Endothelial cell of umbilical vein (primary cell): ENCODE data around the gene DEXI. TPM values are rescaled to one million over a fixed set of nuclear protein-coding genes. Genes with fewer than 3 reads are reported as not detected.

Experiments used
- BruUV-seq: library from RNA; stranded (reverse); fragments of 400-500 nt; replicated peaks from 2 replicates; lab custom pipeline; 2021; lab: Mats Ljungman, UMichigan
- CTCF ChIA-PET: fragments of 300-600, 350-600 bp; sonication (Branson Sonifier 250); formaldehyde crosslinking; loops from one replicate; lab custom pipeline; 2021; ENCODE audit warnings: antibody characterized with exemption, inconsistent platforms; lab: Charles Lee
- POLR2A ChIA-PET: fragments of 300-600, 350-600 bp; sonication (Branson Sonifier 250); formaldehyde crosslinking; loops from one replicate; lab custom pipeline; 2021; ENCODE audit warnings: antibody characterized with exemption, inconsistent platforms; lab: Charles Lee
- DNase-seq: peaks from one replicate; pipeline ENCODE4 v3.0.0-alpha.2; 2011; ENCODE audit warnings: low read depth, low spot score
- FAIRE-seq: peaks from 2 replicates; lab custom pipeline; 2011; peaks lifted over from hg19 to GRCh38; lab: Jason Lieb, UNC
- H2AFZ ChIP-seq: 2 replicates; pipeline ENCODE4 v1.6.0; 2012; ENCODE audit warnings: low read depth, low read length, control low read depth, inconsistent platforms
- H3K27ac ChIP-seq: 2 replicates; pipeline ENCODE4 v1.5.1; 2011; ENCODE audit warnings: low read depth, mild to moderate bottlenecking, control low read depth, low read length, moderate library complexity; ENCODE audit not compliant: insufficient read depth
- H3K27me3 ChIP-seq, 2 experiments: 2 replicates each; pipeline versions ENCODE4 v1.6.0 to v1.6.1; 2011; ENCODE audit warnings: low read length in 2 of 2, mixed read lengths in 1 of 2; ENCODE audit not compliant: control insufficient read depth in 2 of 2, insufficient read depth in 2 of 2
- H3K36me3 ChIP-seq, 2 experiments: 2 replicates in 1 of 2; 3 replicates in 1 of 2; pipeline ENCODE4 v1.5.1; 2011; ENCODE audit warnings: low read length in 2 of 2, mild to moderate bottlenecking in 1 of 2, moderate library complexity in 1 of 2; ENCODE audit not compliant: control insufficient read depth in 2 of 2, insufficient read depth in 2 of 2; ENCODE audit errors: extremely low read depth in 1 of 2
- H3K4me1 ChIP-seq: 3 replicates; pipeline ENCODE4 v1.5.1; 2011; ENCODE audit warnings: mild to moderate bottlenecking, low read length; ENCODE audit not compliant: control insufficient read depth, insufficient read depth; ENCODE audit errors: extremely low read depth
- H3K4me2 ChIP-seq: 2 replicates; pipeline ENCODE4 v1.6.1; 2011; ENCODE audit warnings: low read length, control low read depth, mixed read lengths; ENCODE audit not compliant: insufficient read depth
- H3K4me3 ChIP-seq, 3 experiments: fragments of 200-600 bp in 1 of 3; sonication (generic), shearing (Covaris generic) in 1 of 3; replicated peaks in 1 of 3; 2 replicates each; pipeline ENCODE4 v1.5.1; 2011 to 2016; ENCODE audit warnings: control low read depth in 3 of 3, low read length in 3 of 3, mild to moderate bottlenecking in 2 of 3, inconsistent platforms in 1 of 3, low read depth in 1 of 3, moderate library complexity in 1 of 3; ENCODE audit not compliant: insufficient read depth in 1 of 3
- H3K79me2 ChIP-seq: 2 replicates; pipeline ENCODE4 v1.6.0; 2012; ENCODE audit warnings: low read length, inconsistent platforms; ENCODE audit not compliant: control insufficient read depth, insufficient read depth
- H3K9ac ChIP-seq: replicated peaks from 2 replicates; pipeline ENCODE3; 2011; ENCODE audit warnings: low read length, control low read depth; ENCODE audit not compliant: insufficient read depth; ENCODE audit errors: extremely low read depth
- H3K9me1 ChIP-seq: replicated peaks from 3 replicates; pipeline ENCODE4 v1.6.0; 2011; ENCODE audit warnings: mild to moderate bottlenecking, low read length; ENCODE audit not compliant: control insufficient read depth, insufficient read depth; ENCODE audit errors: extremely low read depth
- H3K9me3 ChIP-seq: replicated peaks from 2 replicates; pipeline ENCODE4 v1.5.1; 2012; ENCODE audit warnings: low read length, inconsistent platforms; ENCODE audit not compliant: control insufficient read depth, insufficient read depth
- H4K20me1 ChIP-seq: replicated peaks from 2 replicates; pipeline ENCODE3; 2011; ENCODE audit warnings: mild to moderate bottlenecking, low read length; ENCODE audit not compliant: control insufficient read depth, insufficient read depth; ENCODE audit errors: extremely low read depth
- EZH2 ChIP-seq: IDR thresholded peaks from 2 replicates; pipeline ENCODE4 v1.6.1; 2012; ENCODE audit warnings: borderline replicate concordance, low read depth, mild to moderate bottlenecking, moderate library complexity, low read length, inconsistent platforms; ENCODE audit not compliant: severe bottlenecking
- FOS ChIP-seq: IDR thresholded peaks from 2 replicates; pipeline ENCODE4 v1.6.1; 2011; ENCODE audit warnings: mild to moderate bottlenecking, low read length, moderate library complexity, borderline replicate concordance; ENCODE audit not compliant: insufficient read depth
- GATA2 ChIP-seq: IDR thresholded peaks from 2 replicates; pipeline ENCODE4 v1.7.0; 2011; ENCODE audit warnings: low read depth, mild to moderate bottlenecking, moderate library complexity, mixed read lengths, low read length; ENCODE audit not compliant: insufficient read length, insufficient read depth
- JUN ChIP-seq: IDR thresholded peaks from 2 replicates; pipeline ENCODE4 v1.6.1; 2011; ENCODE audit warnings: borderline replicate concordance, low read depth; ENCODE audit not compliant: insufficient read length, insufficient read depth
- MYC ChIP-seq: IDR thresholded peaks from one replicate; pipeline ENCODE4 v1.6.1; 2011; ENCODE audit warnings: mild to moderate bottlenecking, low read depth, low read length
- POLR2A ChIP-seq: IDR thresholded peaks from 2 replicates; pipeline ENCODE4 v1.6.1; 2012; ENCODE audit warnings: low read depth, mild to moderate bottlenecking, control low read depth, low read length
- POLR2AphosphoS5 ChIP-seq: IDR thresholded peaks from 2 replicates; pipeline ENCODE4 v1.6.1; 2012; ENCODE audit warnings: low read depth, mild to moderate bottlenecking, control low read depth, low read length, moderate library complexity; ENCODE audit not compliant: insufficient read depth
- dilution Hi-C: fragments of 300-500 bp; cut with MboI; formaldehyde crosslinking; loops from one replicate; pipeline ENCODE4 v1.15.0; 2019; ENCODE audit warnings: low sequenced_read_pairs; ENCODE audit not compliant: extremely low pct_ligation_motif_present
- intact Hi-C: fragments of 100-400 bp; cut with micrococcal nuclease; formaldehyde crosslinking; loops from one replicate; pipeline ENCODE4 v1.10.0; 2022
- polyA plus RNA-seq, 4 experiments: library from polyadenylated mRNA; depleted of rRNA in 3 of 4; stranded (reverse) in 3 of 4; unstranded in 1 of 4; fragments of >200 nt; gene quantifications; 2 replicates each; pipeline versions ENCODE4 v1.2.1 to v1.2.3, GENCODE V29; 2011 to 2012; ENCODE audit warnings: missing spikeins in 1 of 4
- total RNA-seq: library from RNA; stranded (reverse); gene quantifications from 2 replicates; pipeline ENCODE4 v1.2.3, GENCODE V29; 2021
- TF ChIP-seq, protein P1 (sequence below), 2 donors: IDR thresholded peaks; 1 replicate in 1 of 2; 2 replicates in 1 of 2; pipeline ENCODE4 v1.5.1; 2011; ENCODE audit warnings: low read length in 2 of 2, mild to moderate bottlenecking in 2 of 2, moderate library complexity in 2 of 2, control low read depth in 1 of 2, inconsistent platforms in 1 of 2, low read depth in 1 of 2; ENCODE audit not compliant: insufficient read depth in 1 of 2; ENCODE audit errors: extremely low read depth in 1 of 2
- TF ChIP-seq, protein P2 (sequence below): IDR thresholded peaks from 2 replicates; pipeline ENCODE4 v1.6.1; 2011; ENCODE audit not compliant: insufficient read depth, insufficient read length

The DEXI gene
- total and polyA plus RNA-seq, 2 donors (not counting 3 experiments of a cell fraction or from before 2014, with no cell fraction given): 32.8 to 69.5 TPM

DNA sequence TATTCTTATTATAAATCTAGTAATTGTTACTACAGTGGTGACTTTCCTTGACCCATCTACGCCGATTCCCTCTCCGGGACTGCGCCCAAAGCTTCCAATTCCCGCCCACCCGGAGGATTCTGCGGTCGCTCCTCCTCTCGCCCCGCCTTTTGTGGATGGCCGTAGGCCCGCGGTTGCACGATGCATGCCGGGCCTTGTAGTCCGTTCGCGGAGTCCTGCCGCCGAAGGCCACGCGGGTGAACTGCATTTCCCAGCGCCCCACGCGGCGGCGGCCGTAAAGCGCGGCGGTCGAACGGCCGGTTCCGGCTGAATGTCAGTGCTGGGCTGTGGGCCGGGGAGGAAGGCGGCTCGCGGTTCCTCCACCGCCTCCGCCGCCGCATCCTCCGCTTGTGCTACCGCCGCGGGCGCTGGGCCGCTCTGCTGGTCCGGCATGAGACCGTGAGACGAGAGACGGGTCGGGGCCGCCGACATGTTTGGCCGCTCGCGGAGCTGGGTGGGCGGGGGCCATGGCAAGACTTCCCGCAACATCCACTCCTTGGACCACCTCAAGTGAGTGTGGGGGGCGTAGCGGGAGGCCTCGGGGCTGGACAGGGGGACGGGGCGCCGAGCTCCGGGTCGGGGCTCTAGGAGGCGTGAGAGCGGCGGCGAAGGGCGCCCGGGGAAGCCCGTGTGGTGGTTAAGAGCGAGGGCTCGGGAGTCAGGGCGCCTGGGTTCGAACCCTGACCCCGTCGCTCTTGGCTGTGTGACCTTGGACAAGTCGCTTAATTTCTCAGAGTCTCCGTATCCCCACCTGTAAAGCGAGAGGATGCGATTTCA is 2.2 kb upstream of the DEXI start, which contains the start of gene CLEC16A:
Gene CLEC16A (plus strand): TSS at position 316 of the 816 bp plus-strand sequence. CDS start 154 bp downstream, at position 470.
- Histone ChIP-seq H3K27ac (peak within 1 kb of the TSS; percentile 57), H3K4me2 (peak within 1 kb of the TSS; percentile 79), H3K79me2 (peaks cover 41% of the 10 kb centered on the region), H3K4me1 (peaks cover 36% of the 10 kb centered on the region), H3K36me3 (no peaks in the 10 kb centered on the region), H3K27me3 (no peaks in the 10 kb centered on the region), H3K4me3 (peak within 1 kb of the TSS; percentile 65 to 92 (median 80)), H3K9me1 (no peaks in the 10 kb centered on the region), H3K9me3 (no peaks in the 10 kb centered on the region), H3K9ac (peak within 1 kb of the TSS; percentile 67), H4K20me1 (no peaks in the 10 kb centered on the region), H2AFZ (peak within 1 kb of the TSS; percentile 87)
- CTCF ChIA-PET: interaction anchor here (0.6 to 2.0 kb wide), 7 partner anchors 10 to 428 kb away, joined by 3 to 20 read pairs (median 3); partner anchors contain the start of gene SOCS1
- TF ChIP-seq EZH2 (no peak), FOS (no peak), GATA2 (no peak), POLR2A (peak; percentile 52), POLR2AphosphoS5 (peak; percentile 69), JUN (no peak), MYC (no peak)
- TF ChIP-seq, protein P1, sequence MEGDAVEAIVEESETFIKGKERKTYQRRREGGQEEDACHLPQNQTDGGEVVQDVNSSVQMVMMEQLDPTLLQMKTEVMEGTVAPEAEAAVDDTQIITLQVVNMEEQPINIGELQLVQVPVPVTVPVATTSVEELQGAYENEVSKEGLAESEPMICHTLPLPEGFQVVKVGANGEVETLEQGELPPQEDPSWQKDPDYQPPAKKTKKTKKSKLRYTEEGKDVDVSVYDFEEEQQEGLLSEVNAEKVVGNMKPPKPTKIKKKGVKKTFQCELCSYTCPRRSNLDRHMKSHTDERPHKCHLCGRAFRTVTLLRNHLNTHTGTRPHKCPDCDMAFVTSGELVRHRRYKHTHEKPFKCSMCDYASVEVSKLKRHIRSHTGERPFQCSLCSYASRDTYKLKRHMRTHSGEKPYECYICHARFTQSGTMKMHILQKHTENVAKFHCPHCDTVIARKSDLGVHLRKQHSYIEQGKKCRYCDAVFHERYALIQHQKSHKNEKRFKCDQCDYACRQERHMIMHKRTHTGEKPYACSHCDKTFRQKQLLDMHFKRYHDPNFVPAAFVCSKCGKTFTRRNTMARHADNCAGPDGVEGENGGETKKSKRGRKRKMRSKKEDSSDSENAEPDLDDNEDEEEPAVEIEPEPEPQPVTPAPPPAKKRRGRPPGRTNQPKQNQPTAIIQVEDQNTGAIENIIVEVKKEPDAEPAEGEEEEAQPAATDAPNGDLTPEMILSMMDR (IDR thresholded peaks at IDR 0.05; ENCODE audit: extremely low read depth in 1 of 2, insufficient read depth in 1 of 2, low read depth in 1 of 2, low read length in 2 of 2): no peak
- TF ChIP-seq, protein P2, sequence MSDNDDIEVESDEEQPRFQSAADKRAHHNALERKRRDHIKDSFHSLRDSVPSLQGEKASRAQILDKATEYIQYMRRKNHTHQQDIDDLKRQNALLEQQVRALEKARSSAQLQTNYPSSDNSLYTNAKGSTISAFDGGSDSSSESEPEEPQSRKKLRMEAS: no peak
- intact Hi-C loops (loop anchor here (1.0 to 10.0 kb wide), 2 partner anchors 10 to 560 kb away; partner anchors contain the start of gene ATF7IP2), dilution Hi-C loops (no loop called here)
- FAIRE-seq (peak; percentile 95), DNase-seq (peak; percentile 98)
- POLR2A ChIA-PET: interaction anchor here (0.7 to 0.8 kb wide), 2 partner anchors 10 to 311 kb away, joined by 3 read pairs; partner anchors contain the start of gene SOCS1
- BruUV-seq: no TSS peak
